ENCODE measurements around the gene RBM43.

The RBM43 gene

GRCh38 chr2:151264157-151264825 lies 2.6 kb upstream of the RBM43 start (continued):
- TF ChIP-seq, protein P1, sequence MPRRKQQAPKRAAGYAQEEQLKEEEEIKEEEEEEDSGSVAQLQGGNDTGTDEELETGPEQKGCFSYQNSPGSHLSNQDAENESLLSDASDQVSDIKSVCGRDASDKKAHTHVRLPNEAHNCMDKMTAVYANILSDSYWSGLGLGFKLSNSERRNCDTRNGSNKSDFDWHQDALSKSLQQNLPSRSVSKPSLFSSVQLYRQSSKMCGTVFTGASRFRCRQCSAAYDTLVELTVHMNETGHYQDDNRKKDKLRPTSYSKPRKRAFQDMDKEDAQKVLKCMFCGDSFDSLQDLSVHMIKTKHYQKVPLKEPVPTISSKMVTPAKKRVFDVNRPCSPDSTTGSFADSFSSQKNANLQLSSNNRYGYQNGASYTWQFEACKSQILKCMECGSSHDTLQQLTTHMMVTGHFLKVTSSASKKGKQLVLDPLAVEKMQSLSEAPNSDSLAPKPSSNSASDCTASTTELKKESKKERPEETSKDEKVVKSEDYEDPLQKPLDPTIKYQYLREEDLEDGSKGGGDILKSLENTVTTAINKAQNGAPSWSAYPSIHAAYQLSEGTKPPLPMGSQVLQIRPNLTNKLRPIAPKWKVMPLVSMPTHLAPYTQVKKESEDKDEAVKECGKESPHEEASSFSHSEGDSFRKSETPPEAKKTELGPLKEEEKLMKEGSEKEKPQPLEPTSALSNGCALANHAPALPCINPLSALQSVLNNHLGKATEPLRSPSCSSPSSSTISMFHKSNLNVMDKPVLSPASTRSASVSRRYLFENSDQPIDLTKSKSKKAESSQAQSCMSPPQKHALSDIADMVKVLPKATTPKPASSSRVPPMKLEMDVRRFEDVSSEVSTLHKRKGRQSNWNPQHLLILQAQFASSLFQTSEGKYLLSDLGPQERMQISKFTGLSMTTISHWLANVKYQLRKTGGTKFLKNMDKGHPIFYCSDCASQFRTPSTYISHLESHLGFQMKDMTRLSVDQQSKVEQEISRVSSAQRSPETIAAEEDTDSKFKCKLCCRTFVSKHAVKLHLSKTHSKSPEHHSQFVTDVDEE (CRISPR knock-in tag; IDR thresholded peaks at IDR 0.05) = no peak

- TF ChIP-seq ZFP30 (CRISPR knock-in tag; IDR thresholded peaks at IDR 0.05) = no peak
- TF ChIP-seq, protein P2, sequence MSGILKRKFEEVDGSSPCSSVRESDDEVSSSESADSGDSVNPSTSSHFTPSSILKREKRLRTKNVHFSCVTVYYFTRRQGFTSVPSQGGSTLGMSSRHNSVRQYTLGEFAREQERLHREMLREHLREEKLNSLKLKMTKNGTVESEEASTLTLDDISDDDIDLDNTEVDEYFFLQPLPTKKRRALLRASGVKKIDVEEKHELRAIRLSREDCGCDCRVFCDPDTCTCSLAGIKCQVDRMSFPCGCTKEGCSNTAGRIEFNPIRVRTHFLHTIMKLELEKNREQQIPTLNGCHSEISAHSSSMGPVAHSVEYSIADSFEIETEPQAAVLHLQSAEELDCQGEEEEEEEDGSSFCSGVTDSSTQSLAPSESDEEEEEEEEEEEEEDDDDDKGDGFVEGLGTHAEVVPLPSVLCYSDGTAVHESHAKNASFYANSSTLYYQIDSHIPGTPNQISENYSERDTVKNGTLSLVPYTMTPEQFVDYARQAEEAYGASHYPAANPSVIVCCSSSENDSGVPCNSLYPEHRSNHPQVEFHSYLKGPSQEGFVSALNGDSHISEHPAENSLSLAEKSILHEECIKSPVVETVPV (CRISPR knock-in tag; IDR thresholded peaks at IDR 0.05) = no peak
- no peak for TF ChIP-seq BACH2 (CRISPR knock-in tag; IDR thresholded peaks at IDR 0.05; ENCODE audit: borderline replicate concordance)
- TF ChIP-seq CREB5 (CRISPR knock-in tag; IDR thresholded peaks at IDR 0.05; ENCODE audit: low read depth) = no peak
- no peak for TF ChIP-seq TCF4 (CRISPR knock-in tag; IDR thresholded peaks at IDR 0.05; ENCODE audit: borderline replicate concordance)
- no peak for TF ChIP-seq TOX (CRISPR knock-in tag; IDR thresholded peaks at IDR 0.05; ENCODE audit: borderline replicate concordance)
- TF ChIP-seq RARB (CRISPR knock-in tag; IDR thresholded peaks at IDR 0.05) = no peak
- TF ChIP-seq ARNTL (CRISPR knock-in tag; IDR thresholded peaks at IDR 0.05; ENCODE audit: borderline replicate concordance, low read depth) = no peak
- no peak for TF ChIP-seq CSDC2 (CRISPR knock-in tag; IDR thresholded peaks at IDR 0.05)
- TF ChIP-seq ZC3H10 (CRISPR knock-in tag; IDR thresholded peaks at IDR 0.05) = no peak
- TF ChIP-seq GLIS3 (CRISPR knock-in tag; IDR thresholded peaks at IDR 0.05) = no peak
- no peak for TF ChIP-seq ISL1 (CRISPR knock-in tag; IDR thresholded peaks at IDR 0.05)
- no peak for TF ChIP-seq OSR1 (CRISPR knock-in tag; IDR thresholded peaks at IDR 0.05)
- TF ChIP-seq, protein P3, sequence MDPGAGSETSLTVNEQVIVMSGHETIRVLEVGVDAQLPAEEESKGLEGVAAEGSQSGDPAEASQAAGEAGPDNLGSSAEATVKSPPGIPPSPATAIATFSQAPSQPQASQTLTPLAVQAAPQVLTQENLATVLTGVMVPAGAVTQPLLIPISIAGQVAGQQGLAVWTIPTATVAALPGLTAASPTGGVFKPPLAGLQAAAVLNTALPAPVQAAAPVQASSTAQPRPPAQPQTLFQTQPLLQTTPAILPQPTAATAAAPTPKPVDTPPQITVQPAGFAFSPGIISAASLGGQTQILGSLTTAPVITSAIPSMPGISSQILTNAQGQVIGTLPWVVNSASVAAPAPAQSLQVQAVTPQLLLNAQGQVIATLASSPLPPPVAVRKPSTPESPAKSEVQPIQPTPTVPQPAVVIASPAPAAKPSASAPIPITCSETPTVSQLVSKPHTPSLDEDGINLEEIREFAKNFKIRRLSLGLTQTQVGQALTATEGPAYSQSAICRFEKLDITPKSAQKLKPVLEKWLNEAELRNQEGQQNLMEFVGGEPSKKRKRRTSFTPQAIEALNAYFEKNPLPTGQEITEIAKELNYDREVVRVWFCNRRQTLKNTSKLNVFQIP (CRISPR knock-in tag; IDR thresholded peaks at IDR 0.05; ENCODE audit: borderline replicate concordance, low read depth) = no peak
- no peak for TF ChIP-seq ZNF70 (CRISPR knock-in tag; IDR thresholded peaks at IDR 0.05)
- TF ChIP-seq ZNF565 (CRISPR knock-in tag; conservative IDR thresholded peaks at IDR 0.05; ENCODE audit: low read depth) = no peak
- TF ChIP-seq ESRRG (CRISPR knock-in tag; IDR thresholded peaks at IDR 0.05) = no peak
- no peak for TF ChIP-seq PPARA (CRISPR knock-in tag; IDR thresholded peaks at IDR 0.05; ENCODE audit: borderline replicate concordance)
- no peak for ATAC-seq
Observed at GRCh38 chr2:151262629-151263028, 966 bp upstream of the RBM43 start.

DNA sequence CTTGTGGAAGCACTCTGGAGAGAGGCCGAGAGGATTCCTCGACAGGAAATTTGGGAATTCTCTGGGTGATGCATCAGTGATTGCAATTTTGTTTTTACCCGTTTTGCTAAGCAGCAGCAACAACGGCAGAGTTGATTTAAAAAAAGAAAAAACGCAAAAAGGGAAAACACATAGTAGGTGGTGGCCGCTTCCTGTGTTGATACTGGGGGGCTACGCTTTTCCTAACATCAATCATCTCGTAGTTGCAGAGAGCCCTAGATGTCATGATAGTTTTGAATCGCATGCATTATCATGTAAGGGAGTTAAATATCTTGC lies 271 bp upstream of the RBM43 start:
- ATAC-seq = no peak
- no peak for TF ChIP-seq TCF4 (CRISPR knock-in tag; IDR thresholded peaks at IDR 0.05; ENCODE audit: borderline replicate concordance)
- no peak for TF ChIP-seq ARNTL (CRISPR knock-in tag; IDR thresholded peaks at IDR 0.05; ENCODE audit: borderline replicate concordance, low read depth)
- TF ChIP-seq, protein P4, sequence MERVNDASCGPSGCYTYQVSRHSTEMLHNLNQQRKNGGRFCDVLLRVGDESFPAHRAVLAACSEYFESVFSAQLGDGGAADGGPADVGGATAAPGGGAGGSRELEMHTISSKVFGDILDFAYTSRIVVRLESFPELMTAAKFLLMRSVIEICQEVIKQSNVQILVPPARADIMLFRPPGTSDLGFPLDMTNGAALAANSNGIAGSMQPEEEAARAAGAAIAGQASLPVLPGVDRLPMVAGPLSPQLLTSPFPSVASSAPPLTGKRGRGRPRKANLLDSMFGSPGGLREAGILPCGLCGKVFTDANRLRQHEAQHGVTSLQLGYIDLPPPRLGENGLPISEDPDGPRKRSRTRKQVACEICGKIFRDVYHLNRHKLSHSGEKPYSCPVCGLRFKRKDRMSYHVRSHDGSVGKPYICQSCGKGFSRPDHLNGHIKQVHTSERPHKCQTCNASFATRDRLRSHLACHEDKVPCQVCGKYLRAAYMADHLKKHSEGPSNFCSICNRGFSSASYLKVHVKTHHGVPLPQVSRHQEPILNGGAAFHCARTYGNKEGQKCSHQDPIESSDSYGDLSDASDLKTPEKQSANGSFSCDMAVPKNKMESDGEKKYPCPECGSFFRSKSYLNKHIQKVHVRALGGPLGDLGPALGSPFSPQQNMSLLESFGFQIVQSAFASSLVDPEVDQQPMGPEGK (CRISPR knock-in tag; IDR thresholded peaks at IDR 0.05; ENCODE audit: borderline replicate concordance) = no peak
- TF ChIP-seq TOX (CRISPR knock-in tag; IDR thresholded peaks at IDR 0.05; ENCODE audit: borderline replicate concordance) = no peak
- no peak for TF ChIP-seq OSR1 (CRISPR knock-in tag; IDR thresholded peaks at IDR 0.05)
- TF ChIP-seq, protein P2 (CRISPR knock-in tag; IDR thresholded peaks at IDR 0.05) = no peak
- no peak for TF ChIP-seq CSDC2 (CRISPR knock-in tag; IDR thresholded peaks at IDR 0.05)
- no peak for TF ChIP-seq ZNF565 (CRISPR knock-in tag; conservative IDR thresholded peaks at IDR 0.05; ENCODE audit: low read depth)
- no peak for TF ChIP-seq BACH2 (CRISPR knock-in tag; IDR thresholded peaks at IDR 0.05; ENCODE audit: borderline replicate concordance)
- no peak for TF ChIP-seq CREB5 (CRISPR knock-in tag; IDR thresholded peaks at IDR 0.05; ENCODE audit: low read depth)
- TF ChIP-seq GLIS3 (CRISPR knock-in tag; IDR thresholded peaks at IDR 0.05) = no peak

All from SK-N-SH treated with all-trans-retinoic acid at 6 μM for 48 hours (cell line).